Naive thymus-derived CD4-positive, alpha-beta T cell (primary cell): ENCODE results near the gene SPTBN4. TPM values are rescaled to one million over a fixed set of nuclear protein-coding genes. Genes with fewer than 3 reads are reported as not detected.

Experiments used
- ATAC-seq: fragments of 150-1000 bp; cut with Tn5 transposase; 2 replicates; pipeline ENCODE4 v1.10.0; 2021; ENCODE audit warnings: mild to moderate bottlenecking, moderate library complexity
- CTCF ChIA-PET: fragments of 350-600 bp; sonication (Branson Sonifier 250); formaldehyde crosslinking; loops from one replicate; lab custom pipeline; 2021; ENCODE audit warnings: antibody characterized with exemption; lab: Charles Lee
- POLR2A ChIA-PET: fragments of 350-600 bp; sonication (Branson Sonifier 250); formaldehyde crosslinking; loops from one replicate; lab custom pipeline; 2021; ENCODE audit warnings: antibody characterized with exemption, inconsistent platforms; lab: Charles Lee
- DNase-seq, 9 donors: peaks; one replicate each; pipeline versions ENCODE4 v3.0.0 to v3.0.0-alpha.2; 2020 to 2022; ENCODE audit warnings: mixed read lengths in 1 of 9
- H3K27ac ChIP-seq: one replicate; pipeline ENCODE4 v1.7.0; 2013; ENCODE audit warnings: mild to moderate bottlenecking, low read depth, low read length, moderate library complexity
- H3K27me3 ChIP-seq, 2 donors: one replicate each; pipeline ENCODE4 v1.7.0; 2013; ENCODE audit warnings: low read length in 2 of 2, mild to moderate bottlenecking in 2 of 2, moderate library complexity in 2 of 2; ENCODE audit not compliant: control insufficient read depth in 2 of 2, insufficient read depth in 2 of 2
- H3K36me3 ChIP-seq, 3 experiments: 1 replicate in 2 of 3; 2 replicates in 1 of 3; pipeline ENCODE4 v1.7.0; 2013; ENCODE audit warnings: low read length in 3 of 3, mild to moderate bottlenecking in 3 of 3, moderate library complexity in 1 of 3; ENCODE audit not compliant: insufficient read depth in 3 of 3, control insufficient read depth in 2 of 3
- H3K4me1 ChIP-seq, 2 donors: one replicate each; pipeline ENCODE4 v1.7.0; 2013; ENCODE audit warnings: low read length in 2 of 2, mild to moderate bottlenecking in 2 of 2, moderate library complexity in 1 of 2; ENCODE audit not compliant: control insufficient read depth in 2 of 2, insufficient read depth in 2 of 2
- H3K4me3 ChIP-seq: 2 replicates; pipeline ENCODE4 v1.7.0; 2013; ENCODE audit warnings: mild to moderate bottlenecking, low read length
- H3K9me3 ChIP-seq, 3 experiments: 1 replicate in 2 of 3; 2 replicates in 1 of 3; pipeline ENCODE4 v1.7.0; 2013; ENCODE audit warnings: low read length in 3 of 3; ENCODE audit not compliant: control insufficient read depth in 2 of 3
- H3K27ac Mint-ChIP-seq, 9 donors: one replicate each; pipeline ENCODE4 v1.8.0; 2020 to 2022; ENCODE audit warnings: mixed read lengths in 9 of 9, mild to moderate bottlenecking in 8 of 9, moderate library complexity in 5 of 9, inconsistent platforms in 2 of 9
- H3K27me3 Mint-ChIP-seq, 5 donors: one replicate each; pipeline ENCODE4 v1.8.0; 2021 to 2022; ENCODE audit warnings: mixed read lengths in 5 of 5, mild to moderate bottlenecking in 1 of 5
- H3K36me3 Mint-ChIP-seq, 5 donors: one replicate each; pipeline ENCODE4 v1.8.0; 2020 to 2022; ENCODE audit warnings: mixed read lengths in 5 of 5, mild to moderate bottlenecking in 3 of 5, inconsistent platforms in 1 of 5
- H3K4me1 Mint-ChIP-seq, 7 donors: one replicate each; pipeline ENCODE4 v1.8.0; 2020 to 2022; ENCODE audit warnings: mixed read lengths in 7 of 7, mild to moderate bottlenecking in 3 of 7, inconsistent platforms in 1 of 7
- H3K4me3 Mint-ChIP-seq, 10 donors: one replicate each; pipeline ENCODE4 v1.8.0; 2020 to 2022; ENCODE audit warnings: mild to moderate bottlenecking in 10 of 10, mixed read lengths in 10 of 10, moderate library complexity in 6 of 10, inconsistent platforms in 2 of 10
- H3K9me3 Mint-ChIP-seq, 11 donors: one replicate each; pipeline ENCODE4 v1.8.0; 2020 to 2022; ENCODE audit warnings: mixed read lengths in 11 of 11, mild to moderate bottlenecking in 4 of 11, inconsistent platforms in 1 of 11, moderate library complexity in 1 of 11
- intact Hi-C, 2 donors: fragments of 100-400 bp; cut with micrococcal nuclease; formaldehyde crosslinking; loops; one replicate each; pipeline ENCODE4 v1.15.1; 2023
- polyA plus RNA-seq, 2 donors: library from polyadenylated mRNA; unstranded; fragments of 300-500 nt; fragmentation: Illumina TruSeq; gene quantifications; one replicate each; pipeline ENCODE4 v1.2.3, GENCODE V29; 2021
- total RNA-seq, 6 experiments: library from RNA in 5 of 6; stranded (reverse) in 5 of 6; gene quantifications; 1 replicate in 5 of 6; 2 replicates in 1 of 6; pipeline ENCODE4 v1.2.3 and lab custom pipeline; 2021 to 2026

The SPTBN4 gene
- total and polyA plus RNA-seq, 7 experiments from 2014 or later: 0.20 to 1.5 (median 0.66) TPM; not detected in 1

- peaks cover 17 to 24% (median 21%) of the 10 kb centered on the region in 7 donors for H3K4me1 Mint-ChIP-seq
- Histone ChIP-seq H3K9me3 (no peaks in the 10 kb centered on the region), H3K27ac (no peak overlapping the region), H3K4me3 (no peak overlapping the region), H3K36me3 (peaks cover 0 to 33% (median 6%) of the 10 kb centered on the region in 3 experiments), H3K4me1 (peaks cover 11 to 14% of the 10 kb centered on the region in 2 donors), H3K27me3 (no peaks in the 10 kb centered on the region)
- intact Hi-C loops: no loop called here
- peaks cover 0 to 2% (median 0%) of the 10 kb centered on the region in 11 donors for H3K9me3 Mint-ChIP-seq
- DNase-seq (no peak), ATAC-seq (no peak)
- POLR2A ChIA-PET: interaction anchor here (1.4 kb wide), 1 partner anchor 15 kb away, joined by 4 read pairs; no protein-coding TSS in a partner anchor
- no peak overlapping the region for H3K4me3 Mint-ChIP-seq
- peak overlapping the region in 2 of 9 donors; percentile 4 to 62 for H3K27ac Mint-ChIP-seq
- H3K27me3 Mint-ChIP-seq: no peaks in the 10 kb centered on the region
- CTCF ChIA-PET: interaction anchor here (0.7 to 1.3 kb wide), 3 partner anchors 16 to 357 kb away, joined by 3 to 4 read pairs (median 3); no protein-coding TSS in a partner anchor
- H3K36me3 Mint-ChIP-seq: peaks cover 5 to 20% (median 10%) of the 10 kb centered on the region in 5 donors
These were observed 151.2 kb downstream of the SPTBN4 start for GRCh38 chr19:40617961-40618360.

GRCh38 chr19:40619333-40620160 lies 152.7 kb downstream of the SPTBN4 start:
- Mint-ChIP-seq H3K36me3 (peaks cover 5 to 25% (median 10%) of the 10 kb centered on the region in 5 donors), H3K27me3 (no peaks in the 10 kb centered on the region), H3K27ac (peak overlapping the region in 4 of 9 donors; percentile 1 to 59 (median 42))

DNA sequence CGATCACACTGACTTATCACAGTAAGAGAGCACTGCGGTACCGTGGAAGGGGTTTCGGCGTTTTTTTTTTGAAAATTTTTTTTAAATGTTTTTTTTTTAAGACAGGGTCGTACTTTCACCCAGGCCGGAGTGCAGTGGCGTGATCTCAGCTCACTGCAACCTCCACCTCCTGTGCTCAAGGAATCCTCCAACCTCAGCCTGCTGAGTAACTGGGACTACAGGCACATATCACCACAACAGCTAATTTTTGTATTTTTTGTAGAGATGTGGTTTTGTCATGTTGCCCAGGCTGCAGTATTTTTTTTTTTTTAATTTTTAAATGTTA lies 153.3 kb downstream of the SPTBN4 start:
- intact Hi-C loops: no loop called here
- H3K36me3 Mint-ChIP-seq: peaks cover 5 to 30% (median 15%) of the 10 kb centered on the region in 5 donors
- ChIA-PET POLR2A (interaction anchor here (0.7 kb wide), 1 partner anchor 10 kb away, joined by 3 read pairs; no protein-coding TSS in a partner anchor), CTCF (interaction anchor here (1.2 kb wide), 1 partner anchor 14 kb away, joined by 4 read pairs; no protein-coding TSS in a partner anchor)
- DNase-seq (no peak), ATAC-seq (no peak)
- Histone ChIP-seq H3K9me3 (no peaks in the 10 kb centered on the region), H3K4me3 (no peak overlapping the region), H3K4me1 (peaks cover 1% of the 10 kb centered on the region in 2 donors), H3K27ac (no peak overlapping the region), H3K36me3 (peaks cover 0 to 46% (median 6%) of the 10 kb centered on the region in 3 experiments), H3K27me3 (no peaks in the 10 kb centered on the region)
- no peaks in the 10 kb centered on the region for H3K27me3 Mint-ChIP-seq
- peaks cover 5 to 16% (median 11%) of the 10 kb centered on the region in 7 donors for H3K4me1 Mint-ChIP-seq
- no peak overlapping the region for H3K4me3 Mint-ChIP-seq
- no peaks in the 10 kb centered on the region for H3K9me3 Mint-ChIP-seq
- H3K27ac Mint-ChIP-seq: peak overlapping the region in 1 of 9 donors; percentile 48

More at GRCh38 chr19:40619333-40620160, 152.7 kb downstream of the SPTBN4 start:
- intact Hi-C loops: no loop called here
- H3K9me3 ChIP-seq: no peaks in the 10 kb centered on the region
- H3K9me3 Mint-ChIP-seq: no peaks in the 10 kb centered on the region
- DNase-seq (no peak), ATAC-seq (no peak)
- peaks cover 7% of the 10 kb centered on the region in 2 donors for H3K4me1 ChIP-seq
- CTCF ChIA-PET: interaction anchor here (0.6 to 1.3 kb wide), 3 partner anchors 15 to 161 kb away, joined by 4 read pairs; no protein-coding TSS in a partner anchor
- H3K27ac ChIP-seq: no peak overlapping the region
- no peak overlapping the region for H3K4me3 Mint-ChIP-seq
- no peak overlapping the region for H3K4me3 ChIP-seq
- H3K36me3 ChIP-seq: peaks cover 0 to 46% (median 6%) of the 10 kb centered on the region in 3 experiments
- H3K27me3 ChIP-seq: no peaks in the 10 kb centered on the region
- POLR2A ChIA-PET: no interaction called here
- H3K4me1 Mint-ChIP-seq: peaks cover 11 to 17% (median 15%) of the 10 kb centered on the region in 7 donors

DNA sequence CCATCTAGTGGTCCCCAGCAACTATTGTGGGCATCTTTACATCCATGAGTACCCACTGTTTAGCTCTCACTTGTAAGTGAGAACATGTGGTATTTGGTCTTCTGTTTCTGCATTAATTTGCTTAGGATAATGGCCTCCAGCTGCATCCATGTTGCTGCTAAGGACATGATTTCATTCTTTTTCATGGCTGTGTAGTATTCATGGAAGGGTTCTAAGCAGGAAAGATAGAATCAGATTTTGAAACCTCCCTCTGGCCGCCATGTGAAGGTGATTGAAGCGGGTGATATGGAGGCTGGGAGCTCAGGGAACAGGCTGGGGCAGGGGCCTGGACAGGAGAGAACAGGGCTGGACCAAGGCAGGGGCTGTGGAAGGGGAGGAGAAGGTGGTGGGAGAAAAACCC lies 154.5 kb downstream of the SPTBN4 start:
- Mint-ChIP-seq H3K36me3 (peaks cover 10 to 38% (median 15%) of the 10 kb centered on the region in 5 donors), H3K4me3 (no peak overlapping the region), H3K9me3 (no peaks in the 10 kb centered on the region), H3K27ac (peak overlapping the region in 1 of 9 donors; percentile 47), H3K27me3 (no peaks in the 10 kb centered on the region), H3K4me1 (peaks cover 0 to 15% (median 4%) of the 10 kb centered on the region in 7 donors)
- Histone ChIP-seq H3K4me3 (no peak overlapping the region), H3K36me3 (peaks cover 0 to 54% (median 11%) of the 10 kb centered on the region in 3 experiments), H3K27ac (no peak overlapping the region), H3K9me3 (no peaks in the 10 kb centered on the region), H3K27me3 (no peaks in the 10 kb centered on the region), H3K4me1 (no peaks in the 10 kb centered on the region)
- DNase-seq (no peak), ATAC-seq (no peak)
- ChIA-PET CTCF (interaction anchor here (0.6 kb wide), 1 partner anchor 334 kb away, joined by 3 read pairs; no protein-coding TSS in a partner anchor), POLR2A (interaction anchor here (0.8 to 0.9 kb wide), 2 partner anchors 31 to 177 kb away, joined by 3 to 4 read pairs; partner anchors contain the start of gene SERTAD3)
- intact Hi-C loops: no loop called here

DNA sequence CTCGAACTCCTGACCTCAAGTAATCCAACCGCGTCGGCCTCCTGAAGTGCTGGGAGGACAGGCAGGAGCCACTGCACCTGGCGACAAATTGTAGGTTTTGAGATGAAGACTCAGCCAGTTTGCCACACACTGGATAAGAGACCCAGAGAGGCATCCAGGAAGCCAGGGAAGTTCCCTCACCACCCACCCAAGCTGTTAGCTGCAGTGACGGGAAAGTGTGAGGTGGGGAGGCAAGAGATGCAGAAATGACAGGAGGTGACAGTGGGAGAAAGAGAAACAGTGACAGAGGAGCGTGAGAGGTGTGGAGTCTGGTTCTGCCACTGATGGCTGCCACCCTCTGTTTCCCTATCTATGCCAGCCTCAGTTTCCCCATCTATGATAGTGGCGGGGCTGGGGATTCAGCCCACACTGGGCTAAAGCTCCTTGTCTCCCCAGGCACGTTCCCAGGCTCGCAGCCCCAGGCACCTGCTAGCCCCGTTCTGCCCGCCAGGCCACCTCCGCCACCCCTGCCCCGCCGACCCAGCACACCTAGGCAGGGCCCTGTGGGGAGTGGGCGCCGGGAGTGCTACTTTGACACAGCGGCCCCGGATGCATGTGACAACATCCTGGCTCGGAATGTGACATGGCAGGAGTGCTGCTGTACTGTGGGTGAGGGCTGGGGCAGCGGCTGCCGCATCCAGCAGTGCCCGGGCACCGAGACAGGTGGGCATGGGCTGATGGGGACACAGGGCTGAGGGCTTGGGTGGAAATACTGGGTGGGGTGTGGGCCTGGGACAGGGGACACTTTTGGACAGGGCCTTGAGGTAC lies 155.4 kb downstream of the SPTBN4 start:
- Histone ChIP-seq H3K36me3 (peaks cover 0 to 55% (median 11%) of the 10 kb centered on the region in 3 experiments), H3K4me3 (no peak overlapping the region), H3K27me3 (no peaks in the 10 kb centered on the region), H3K27ac (no peak overlapping the region), H3K9me3 (no peaks in the 10 kb centered on the region), H3K4me1 (no peaks in the 10 kb centered on the region)
- intact Hi-C loops: no loop called here
- DNase-seq (no peak), ATAC-seq (no peak)
- Mint-ChIP-seq H3K9me3 (no peaks in the 10 kb centered on the region), H3K27me3 (no peaks in the 10 kb centered on the region), H3K27ac (peak overlapping the region in 1 of 9 donors; percentile 26), H3K4me3 (no peak overlapping the region), H3K4me1 (peaks cover 0 to 15% (median 4%) of the 10 kb centered on the region in 7 donors), H3K36me3 (peaks cover 10 to 39% (median 15%) of the 10 kb centered on the region in 5 donors)
- POLR2A ChIA-PET: no interaction called here
- CTCF ChIA-PET: no interaction called here

- no peak overlapping the region for H3K27ac ChIP-seq
- POLR2A ChIA-PET: no interaction called here
- CTCF ChIA-PET: interaction anchor here (1.2 kb wide), 1 partner anchor 12 kb away, joined by 3 read pairs; no protein-coding TSS in a partner anchor
- Mint-ChIP-seq H3K36me3 (peaks cover 10 to 39% (median 15%) of the 10 kb centered on the region in 5 donors), H3K4me1 (peaks cover 0 to 15% (median 4%) of the 10 kb centered on the region in 7 donors), H3K27me3 (no peaks in the 10 kb centered on the region), H3K4me3 (no peak overlapping the region), H3K9me3 (no peaks in the 10 kb centered on the region), H3K27ac (peak overlapping the region in 2 of 9 donors; percentile 26 to 51)
- intact Hi-C loops: no loop called here
- DNase-seq (no peak), ATAC-seq (no peak)
- no peaks in the 10 kb centered on the region for H3K4me1 ChIP-seq
- H3K36me3 ChIP-seq: peaks cover 0 to 55% (median 11%) of the 10 kb centered on the region in 3 experiments
- no peaks in the 10 kb centered on the region for H3K27me3 ChIP-seq
- no peaks in the 10 kb centered on the region for H3K9me3 ChIP-seq
- H3K4me3 ChIP-seq: no peak overlapping the region
These were observed 155.9 kb downstream of the SPTBN4 start for GRCh38 chr19:40622773-40623075.
